GM12878 (cell line): Measurements from ENCODE around the gene CLUH. TPM values are rescaled to one million over a fixed set of nuclear protein-coding genes. Genes with fewer than 3 reads are reported as not detected.

Source experiments
- ATAC-seq: fragments of 200-7000 bp; cut with Tn5 transposase; 3 replicates; pipeline ENCODE4 v1.9.1; 2020; ENCODE audit warnings: mild to moderate bottlenecking, moderate library complexity
- BruUV-seq: library from RNA; stranded (reverse); fragments of 400-500 nt; replicated peaks from 2 replicates; lab custom pipeline; 2021; lab: Mats Ljungman, UMichigan
- CTCF ChIA-PET: fragments of 300-600 bp; sonication (Branson Sonifier 250); formaldehyde crosslinking; extraction: SDS; loops from one replicate; lab custom pipeline; 2021; ENCODE audit warnings: inconsistent platforms; lab: Yijun Ruan, JAX
- POLR2A ChIA-PET: fragments of 350-600 bp; formaldehyde crosslinking; extraction: SDS; loops from one replicate; lab custom pipeline; 2021; ENCODE audit warnings: inconsistent platforms; lab: Charles Lee
- RAD21 ChIA-PET: fragments of 300-600 bp; sonication (Branson Sonifier 250); formaldehyde crosslinking; loops from one replicate; lab custom pipeline; 2023; ENCODE audit warnings: antibody characterized with exemption; ENCODE audit not compliant: unreplicated experiment; lab: Charles Lee
- SMC1A ChIA-PET: fragments of 300-600 bp; sonication (Branson Sonifier 250); formaldehyde crosslinking; loops from one replicate; lab custom pipeline; 2023; ENCODE audit not compliant: unreplicated experiment, uncharacterized antibody; lab: Charles Lee
- DNase-seq: peaks from one replicate; pipeline ENCODE4 v3.0.0-alpha.2; 2011; ENCODE audit warnings: low read depth, low spot score
- FAIRE-seq: peaks from 3 replicates; lab custom pipeline; 2011; peaks lifted over from hg19 to GRCh38; lab: Jason Lieb, UNC
- H2AFZ ChIP-seq: 2 replicates; pipeline ENCODE4 v1.6.0; 2011; ENCODE audit warnings: low read depth, low read length, control low read depth; ENCODE audit not compliant: control insufficient read depth
- H3K27ac ChIP-seq: 2 replicates; pipeline ENCODE4 v1.5.1; 2011; ENCODE audit warnings: control low read depth; ENCODE audit not compliant: control insufficient read depth, insufficient read depth
- H3K27me3 ChIP-seq, 2 experiments: replicated peaks in 1 of 2; 2 replicates each; pipeline versions ENCODE4 v1.6.0 to v1.6.1; 2011; ENCODE audit warnings: low read length in 1 of 2; ENCODE audit not compliant: control insufficient read depth in 2 of 2, insufficient read depth in 2 of 2
- H3K36me3 ChIP-seq, 2 experiments: 2 replicates each; pipeline ENCODE4 v1.5.1; 2011; ENCODE audit warnings: low read length in 1 of 2; ENCODE audit not compliant: control insufficient read depth in 2 of 2, insufficient read depth in 2 of 2
- H3K4me1 ChIP-seq: 2 replicates; pipeline ENCODE4 v1.6.1; 2011; ENCODE audit warnings: mild to moderate bottlenecking, low read length, moderate library complexity, mixed read lengths; ENCODE audit not compliant: control insufficient read depth, insufficient read depth
- H3K4me2 ChIP-seq: 2 replicates; pipeline ENCODE4 v1.6.0; 2011; ENCODE audit warnings: control low read depth; ENCODE audit not compliant: control insufficient read depth, insufficient read depth
- H3K4me3 ChIP-seq: fragments of 200-600 bp; sonication (generic); 2 replicates; pipeline ENCODE4 v1.5.1; 2016
- H3K79me2 ChIP-seq: 2 replicates; pipeline ENCODE4 v1.6.0; 2011; ENCODE audit warnings: low read length; ENCODE audit not compliant: control insufficient read depth, insufficient read depth
- H3K9ac ChIP-seq: 2 replicates; pipeline ENCODE4 v1.8.0; 2011; ENCODE audit warnings: low read length, control low read depth, mixed read lengths; ENCODE audit not compliant: control insufficient read depth, insufficient read depth
- H3K9me3 ChIP-seq: replicated peaks from 3 replicates; pipeline ENCODE4 v1.5.1; 2011; ENCODE audit warnings: mild to moderate bottlenecking, low read length; ENCODE audit not compliant: control insufficient read depth, insufficient read depth
- H4K20me1 ChIP-seq: 2 replicates; pipeline ENCODE4 v1.6.0; 2011; ENCODE audit not compliant: control insufficient read depth, insufficient read depth
- CBX5 ChIP-seq: sonication (generic); IDR thresholded peaks from 2 replicates; pipeline ENCODE4 v1.6.1; 2016; ENCODE audit warnings: low read depth, moderate library complexity, mild to moderate bottlenecking, inconsistent platforms
- MYB ChIP-seq: fragments of 150-350 bp; IDR thresholded peaks from 2 replicates; pipeline ENCODE4 v1.6.1; 2014; ENCODE audit warnings: mild to moderate bottlenecking, low read depth, low read length, borderline replicate concordance
- RB1 ChIP-seq: fragments of 450-650 bp; formaldehyde crosslinking; IDR thresholded peaks from 2 replicates; pipeline ENCODE4 v1.6.1; 2017; ENCODE audit warnings: mild to moderate bottlenecking, borderline replicate concordance
- SMARCA5 ChIP-seq: fragments of 450-650 bp; IDR thresholded peaks from 2 replicates; pipeline ENCODE4 v1.6.1; 2017; ENCODE audit warnings: mild to moderate bottlenecking
- STAT3 ChIP-seq: IDR thresholded peaks from 2 replicates; pipeline ENCODE4 v1.6.1; 2011; ENCODE audit warnings: low read depth, low read length, improper control_type of control experiment
- WGBS: methylation state at CpG from one replicate; pipeline ENCODE4 v1.1.6; 2016; ENCODE audit warnings: low lambda C conversion rate; ENCODE audit not compliant: insufficient replicate concordance, insufficient coverage; ENCODE audit errors: missing lambda C conversion rate; 5-methylcytosine and 5-hydroxymethylcytosine counted together
- in situ Hi-C: fragments of 300-500 bp; cut with MboI; formaldehyde crosslinking; loops from 9 replicates; pipeline ENCODE4 v1.14.3; 2018; ENCODE audit warnings: mixed read lengths
- intact Hi-C: fragments of 100-400 bp; cut with micrococcal nuclease; formaldehyde crosslinking; loops from one replicate; pipeline ENCODE4 v1.14.2; 2022; ENCODE audit not compliant: unreplicated experiment
- polyA plus RNA-seq, 11 experiments: library from polyadenylated mRNA; depleted of rRNA in 4 of 11; unstranded in 6 of 11; stranded (reverse) in 5 of 11; fragments of >200 nt; fragmentation: Nextera tagmentation in 4 of 11; fragmentation: Illumina TruSeq in 1 of 11; extraction: Ambion mirVana in 4 of 11; extraction: Trizol in 1 of 11; gene quantifications; 1 replicate in 1 of 11; 2 replicates in 10 of 11; pipeline versions ENCODE4 v1.2.1 to v1.2.3, GENCODE V29; 2011 to 2016; ENCODE audit warnings: inconsistent platforms in 2 of 11, missing spikeins in 2 of 11, low read depth in 1 of 11
- total RNA-seq, 4 experiments: library from RNA; depleted of rRNA in 3 of 4; stranded (reverse); fragments of >200 nt in 3 of 4; fragmentation: Illumina TruSeq in 1 of 4; extraction: Trizol in 1 of 4; gene quantifications; 2 replicates each; pipeline versions ENCODE4 v1.2.1 to v1.2.3, GENCODE V29; 2013 to 2021
- TF ChIP-seq, protein P1 (sequence below): fragments of 450-650 bp; formaldehyde crosslinking; IDR thresholded peaks from 2 replicates; pipeline ENCODE4 v1.4.0; 2020; ENCODE audit warnings: mild to moderate bottlenecking, moderate library complexity
- TF ChIP-seq, protein P2 (sequence below): IDR thresholded peaks from 2 replicates; pipeline ENCODE4 v1.6.1; 2012; ENCODE audit warnings: low read length, inconsistent platforms
- TF ChIP-seq, protein P3 (sequence below): IDR thresholded peaks from 2 replicates; pipeline ENCODE4 v1.6.1; 2011; ENCODE audit warnings: borderline replicate concordance, low read depth, mild to moderate bottlenecking, moderate library complexity, mixed read lengths, low read length; ENCODE audit not compliant: insufficient read depth; ENCODE audit errors: extremely low read length
- TF ChIP-seq, protein P4 (sequence below): IDR thresholded peaks from 2 replicates; pipeline ENCODE4 v1.6.1; 2012; ENCODE audit warnings: mild to moderate bottlenecking, low read depth, low read length
- TF ChIP-seq, protein P5 (sequence below): fragments of 450-650 bp; IDR thresholded peaks from 2 replicates; pipeline ENCODE4 v1.6.1; 2016; ENCODE audit warnings: mild to moderate bottlenecking
- TF ChIP-seq, protein P6 (sequence below): IDR thresholded peaks from 2 replicates; pipeline ENCODE4 v1.6.1; 2011; ENCODE audit warnings: low read depth, low read length, improper control_type of control experiment, borderline replicate concordance

The CLUH gene
- total and polyA plus RNA-seq, 10 of the 15 experiments (the other 5 are each of a cell fraction or from before 2014, with no cell fraction given), result 0.11 to 147 (median 60.2) TPM

DNA sequence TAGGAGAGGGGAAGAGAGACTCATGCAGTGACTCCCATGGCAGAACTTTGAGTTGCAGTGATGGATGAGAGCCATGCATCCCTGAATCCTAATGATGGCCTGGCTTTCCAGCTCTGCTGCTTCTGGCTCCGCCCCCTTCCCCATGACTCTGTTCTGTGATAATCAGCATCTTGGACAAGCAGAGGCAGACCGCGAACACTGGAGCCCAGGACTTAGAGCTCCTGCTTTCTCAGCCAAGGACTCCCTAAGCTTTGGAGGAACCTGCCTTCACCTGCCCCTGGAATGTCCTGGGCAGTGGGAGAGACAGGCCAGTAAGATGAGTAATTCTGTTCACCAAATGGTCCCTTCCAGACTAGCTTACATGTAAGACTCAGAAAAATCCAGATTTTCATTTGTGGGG, 25.4 kb upstream of the CLUH start:
- H3K27me3 ChIP-seq, result no peaks in the 10 kb centered on the region
- H3K79me2 ChIP-seq, result no peaks in the 10 kb centered on the region
- intact Hi-C loops, result no loop called here
- no peak overlapping the region for H3K4me2 ChIP-seq
- FAIRE-seq (no peak), ATAC-seq (no peak), DNase-seq (no peak)
- SMC1A ChIA-PET, result no interaction called here
- CTCF ChIA-PET, result no interaction called here
- in situ Hi-C loops, result no loop called here
- no peak overlapping the region for H2AFZ ChIP-seq
- no peak overlapping the region for H3K9ac ChIP-seq
- no peaks in the 10 kb centered on the region for H3K4me1 ChIP-seq
- H3K9me3 ChIP-seq, result no peaks in the 10 kb centered on the region
- H3K4me3 ChIP-seq, result no peak overlapping the region
- POLR2A ChIA-PET, result no interaction called here
- no peaks in the 10 kb centered on the region for H4K20me1 ChIP-seq
- H3K27ac ChIP-seq, result no peak overlapping the region
- no peaks in the 10 kb centered on the region for H3K36me3 ChIP-seq
- RAD21 ChIA-PET, result no interaction called here
- WGBS, result 81% methylated on average over 3 of the region's 3 CpGs
- BruUV-seq, result no TSS peak
- TF ChIP-seq, protein P1, sequence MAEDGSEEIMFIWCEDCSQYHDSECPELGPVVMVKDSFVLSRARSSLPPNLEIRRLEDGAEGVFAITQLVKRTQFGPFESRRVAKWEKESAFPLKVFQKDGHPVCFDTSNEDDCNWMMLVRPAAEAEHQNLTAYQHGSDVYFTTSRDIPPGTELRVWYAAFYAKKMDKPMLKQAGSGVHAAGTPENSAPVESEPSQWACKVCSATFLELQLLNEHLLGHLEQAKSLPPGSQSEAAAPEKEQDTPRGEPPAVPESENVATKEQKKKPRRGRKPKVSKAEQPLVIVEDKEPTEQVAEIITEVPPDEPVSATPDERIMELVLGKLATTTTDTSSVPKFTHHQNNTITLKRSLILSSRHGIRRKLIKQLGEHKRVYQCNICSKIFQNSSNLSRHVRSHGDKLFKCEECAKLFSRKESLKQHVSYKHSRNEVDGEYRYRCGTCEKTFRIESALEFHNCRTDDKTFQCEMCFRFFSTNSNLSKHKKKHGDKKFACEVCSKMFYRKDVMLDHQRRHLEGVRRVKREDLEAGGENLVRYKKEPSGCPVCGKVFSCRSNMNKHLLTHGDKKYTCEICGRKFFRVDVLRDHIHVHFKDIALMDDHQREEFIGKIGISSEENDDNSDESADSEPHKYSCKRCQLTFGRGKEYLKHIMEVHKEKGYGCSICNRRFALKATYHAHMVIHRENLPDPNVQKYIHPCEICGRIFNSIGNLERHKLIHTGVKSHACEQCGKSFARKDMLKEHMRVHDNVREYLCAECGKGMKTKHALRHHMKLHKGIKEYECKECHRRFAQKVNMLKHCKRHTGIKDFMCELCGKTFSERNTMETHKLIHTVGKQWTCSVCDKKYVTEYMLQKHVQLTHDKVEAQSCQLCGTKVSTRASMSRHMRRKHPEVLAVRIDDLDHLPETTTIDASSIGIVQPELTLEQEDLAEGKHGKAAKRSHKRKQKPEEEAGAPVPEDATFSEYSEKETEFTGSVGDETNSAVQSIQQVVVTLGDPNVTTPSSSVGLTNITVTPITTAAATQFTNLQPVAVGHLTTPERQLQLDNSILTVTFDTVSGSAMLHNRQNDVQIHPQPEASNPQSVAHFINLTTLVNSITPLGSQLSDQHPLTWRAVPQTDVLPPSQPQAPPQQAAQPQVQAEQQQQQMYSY (CRISPR knock-in tag), result no peak
- TF ChIP-seq RB1, result no peak
- TF ChIP-seq, protein P2, sequence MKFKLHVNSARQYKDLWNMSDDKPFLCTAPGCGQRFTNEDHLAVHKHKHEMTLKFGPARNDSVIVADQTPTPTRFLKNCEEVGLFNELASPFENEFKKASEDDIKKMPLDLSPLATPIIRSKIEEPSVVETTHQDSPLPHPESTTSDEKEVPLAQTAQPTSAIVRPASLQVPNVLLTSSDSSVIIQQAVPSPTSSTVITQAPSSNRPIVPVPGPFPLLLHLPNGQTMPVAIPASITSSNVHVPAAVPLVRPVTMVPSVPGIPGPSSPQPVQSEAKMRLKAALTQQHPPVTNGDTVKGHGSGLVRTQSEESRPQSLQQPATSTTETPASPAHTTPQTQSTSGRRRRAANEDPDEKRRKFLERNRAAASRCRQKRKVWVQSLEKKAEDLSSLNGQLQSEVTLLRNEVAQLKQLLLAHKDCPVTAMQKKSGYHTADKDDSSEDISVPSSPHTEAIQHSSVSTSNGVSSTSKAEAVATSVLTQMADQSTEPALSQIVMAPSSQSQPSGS, result no peak
- TF ChIP-seq, protein P3, sequence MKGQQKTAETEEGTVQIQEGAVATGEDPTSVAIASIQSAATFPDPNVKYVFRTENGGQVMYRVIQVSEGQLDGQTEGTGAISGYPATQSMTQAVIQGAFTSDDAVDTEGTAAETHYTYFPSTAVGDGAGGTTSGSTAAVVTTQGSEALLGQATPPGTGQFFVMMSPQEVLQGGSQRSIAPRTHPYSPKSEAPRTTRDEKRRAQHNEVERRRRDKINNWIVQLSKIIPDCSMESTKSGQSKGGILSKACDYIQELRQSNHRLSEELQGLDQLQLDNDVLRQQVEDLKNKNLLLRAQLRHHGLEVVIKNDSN, result no peak
- TF ChIP-seq, protein P4, sequence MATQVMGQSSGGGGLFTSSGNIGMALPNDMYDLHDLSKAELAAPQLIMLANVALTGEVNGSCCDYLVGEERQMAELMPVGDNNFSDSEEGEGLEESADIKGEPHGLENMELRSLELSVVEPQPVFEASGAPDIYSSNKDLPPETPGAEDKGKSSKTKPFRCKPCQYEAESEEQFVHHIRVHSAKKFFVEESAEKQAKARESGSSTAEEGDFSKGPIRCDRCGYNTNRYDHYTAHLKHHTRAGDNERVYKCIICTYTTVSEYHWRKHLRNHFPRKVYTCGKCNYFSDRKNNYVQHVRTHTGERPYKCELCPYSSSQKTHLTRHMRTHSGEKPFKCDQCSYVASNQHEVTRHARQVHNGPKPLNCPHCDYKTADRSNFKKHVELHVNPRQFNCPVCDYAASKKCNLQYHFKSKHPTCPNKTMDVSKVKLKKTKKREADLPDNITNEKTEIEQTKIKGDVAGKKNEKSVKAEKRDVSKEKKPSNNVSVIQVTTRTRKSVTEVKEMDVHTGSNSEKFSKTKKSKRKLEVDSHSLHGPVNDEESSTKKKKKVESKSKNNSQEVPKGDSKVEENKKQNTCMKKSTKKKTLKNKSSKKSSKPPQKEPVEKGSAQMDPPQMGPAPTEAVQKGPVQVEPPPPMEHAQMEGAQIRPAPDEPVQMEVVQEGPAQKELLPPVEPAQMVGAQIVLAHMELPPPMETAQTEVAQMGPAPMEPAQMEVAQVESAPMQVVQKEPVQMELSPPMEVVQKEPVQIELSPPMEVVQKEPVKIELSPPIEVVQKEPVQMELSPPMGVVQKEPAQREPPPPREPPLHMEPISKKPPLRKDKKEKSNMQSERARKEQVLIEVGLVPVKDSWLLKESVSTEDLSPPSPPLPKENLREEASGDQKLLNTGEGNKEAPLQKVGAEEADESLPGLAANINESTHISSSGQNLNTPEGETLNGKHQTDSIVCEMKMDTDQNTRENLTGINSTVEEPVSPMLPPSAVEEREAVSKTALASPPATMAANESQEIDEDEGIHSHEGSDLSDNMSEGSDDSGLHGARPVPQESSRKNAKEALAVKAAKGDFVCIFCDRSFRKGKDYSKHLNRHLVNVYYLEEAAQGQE, result no peak
- no peak for TF ChIP-seq MYB
- TF ChIP-seq SMARCA5, result no peak
- no peak for TF ChIP-seq STAT3
- TF ChIP-seq, protein P5, sequence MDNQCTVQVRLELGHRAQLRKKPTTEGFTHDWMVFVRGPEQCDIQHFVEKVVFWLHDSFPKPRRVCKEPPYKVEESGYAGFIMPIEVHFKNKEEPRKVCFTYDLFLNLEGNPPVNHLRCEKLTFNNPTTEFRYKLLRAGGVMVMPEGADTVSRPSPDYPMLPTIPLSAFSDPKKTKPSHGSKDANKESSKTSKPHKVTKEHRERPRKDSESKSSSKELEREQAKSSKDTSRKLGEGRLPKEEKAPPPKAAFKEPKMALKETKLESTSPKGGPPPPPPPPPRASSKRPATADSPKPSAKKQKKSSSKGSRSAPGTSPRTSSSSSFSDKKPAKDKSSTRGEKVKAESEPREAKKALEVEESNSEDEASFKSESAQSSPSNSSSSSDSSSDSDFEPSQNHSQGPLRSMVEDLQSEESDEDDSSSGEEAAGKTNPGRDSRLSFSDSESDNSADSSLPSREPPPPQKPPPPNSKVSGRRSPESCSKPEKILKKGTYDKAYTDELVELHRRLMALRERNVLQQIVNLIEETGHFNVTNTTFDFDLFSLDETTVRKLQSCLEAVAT, result no peak
- TF ChIP-seq CBX5, result no peak
- TF ChIP-seq, protein P6, sequence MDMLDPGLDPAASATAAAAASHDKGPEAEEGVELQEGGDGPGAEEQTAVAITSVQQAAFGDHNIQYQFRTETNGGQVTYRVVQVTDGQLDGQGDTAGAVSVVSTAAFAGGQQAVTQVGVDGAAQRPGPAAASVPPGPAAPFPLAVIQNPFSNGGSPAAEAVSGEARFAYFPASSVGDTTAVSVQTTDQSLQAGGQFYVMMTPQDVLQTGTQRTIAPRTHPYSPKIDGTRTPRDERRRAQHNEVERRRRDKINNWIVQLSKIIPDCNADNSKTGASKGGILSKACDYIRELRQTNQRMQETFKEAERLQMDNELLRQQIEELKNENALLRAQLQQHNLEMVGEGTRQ, result no peak
